Stomach (tissue), 9 donors: ENCODE measurements around the gene INTS12. TPM values are rescaled to one million over a fixed set of nuclear protein-coding genes. Genes with fewer than 3 reads are reported as not detected.

Source experiments
- DNase-seq, 2 donors: peaks; one replicate each; pipeline versions ENCODE4 v3.0.0 to v3.0.0-alpha.2; 2013 to 2019
- H3K27ac ChIP-seq, 5 donors: fragments of 200-600 bp in 4 of 5; sonication (generic) in 4 of 5; one replicate each; pipeline ENCODE4 v1.5.1; 2013 to 2019; ENCODE audit warnings: mild to moderate bottlenecking in 1 of 5, moderate library complexity in 1 of 5
- H3K27me3 ChIP-seq, 3 donors: fragments of 200-600 bp; sonication (generic); one replicate each; pipeline ENCODE4 v1.5.1; 2017 to 2019; ENCODE audit warnings: mixed run types in 1 of 3
- H3K36me3 ChIP-seq, 4 donors: fragments of 200-600 bp; sonication (generic); 1 replicate in 3 of 4; 2 replicates in 1 of 4; pipeline ENCODE4 v1.5.1; 2016 to 2019
- H3K4me1 ChIP-seq, 4 donors: fragments of 200-600 bp; sonication (generic); one replicate each; pipeline ENCODE4 v1.5.1; 2016 to 2019
- H3K4me3 ChIP-seq, 4 donors: fragments of 200-600 bp; sonication (generic) in 3 of 4; one replicate each; pipeline ENCODE4 v1.5.1; 2016 to 2019; ENCODE audit warnings: mild to moderate bottlenecking in 1 of 4
- H3K9me3 ChIP-seq, 4 donors: fragments of 200-600 bp; sonication (generic); one replicate each; pipeline ENCODE4 v1.5.1; 2016 to 2019
- EP300 ChIP-seq: sonication (generic); formaldehyde crosslinking; IDR thresholded peaks from one replicate; pipeline ENCODE4 v1.6.1; 2017; ENCODE audit warnings: antibody characterized with exemption
- POLR2A ChIP-seq, 4 donors: fragments of 450-650 bp; IDR thresholded peaks; one replicate each; pipeline ENCODE4 v1.6.1; 2016; ENCODE audit warnings: antibody characterized with exemption in 4 of 4, control low read depth in 2 of 4, mild to moderate bottlenecking in 1 of 4, moderate library complexity in 1 of 4
- POLR2AphosphoS5 ChIP-seq, 3 donors: sonication (generic); formaldehyde crosslinking; IDR thresholded peaks; one replicate each; pipeline ENCODE4 v1.6.1; 2016; ENCODE audit warnings: antibody characterized with exemption in 3 of 3
- WGBS, 5 donors: extraction: QIAGEN DNeasy Blood & Tissue Kit in 3 of 5; methylation state at CpG; one replicate each; pipeline versions ENCODE4 v1.1.5 to v1.1.7; 2013 to 2018; 5-methylcytosine and 5-hydroxymethylcytosine counted together
- intact Hi-C: fragments of 100-400 bp; cut with DNase I; formaldehyde crosslinking; loops from one replicate; pipeline ENCODE4 v1.15.1; 2023; ENCODE audit warnings: low total_unique reads
- polyA plus RNA-seq, 3 donors: library from polyadenylated mRNA; stranded (reverse); fragments of 200-250 nt; gene quantifications; one replicate each; pipeline ENCODE4 v1.2.3, GENCODE V29; 2013
- total RNA-seq, 5 donors: library from RNA; depleted of rRNA; stranded (reverse); fragments of >200 nt; gene quantifications; one replicate each; pipeline versions ENCODE4 v1.1.0 to v1.2.3, GENCODE V29; 2014 to 2016
- TF ChIP-seq, protein P1 (sequence below), 7 experiments: fragments of 450-650 bp in 4 of 7; fragments of 200-600 bp in 3 of 7; sonication (generic) in 3 of 7; IDR thresholded peaks; one replicate each; pipeline ENCODE4 v1.5.1; 2016 to 2019; ENCODE audit warnings: antibody characterized with exemption in 7 of 7, control low read depth in 2 of 7, mild to moderate bottlenecking in 1 of 7
- donor health status: healthy with polysubstance abuse.
- donor health status: Bipolar disorder and iron deficiency.
- donor health status: healthy.

INTS12 gene
- total and polyA plus RNA-seq, 8 donors, result 8.7 to 35.7 (median 16.9) TPM

GRCh38 chr4:105666693-105667092 lies 41.8 kb downstream of the INTS12 start:
- Histone ChIP-seq H3K27me3 (no peaks in the 10 kb centered on the region), H3K27ac (no peak overlapping the region), H3K9me3 (no peaks in the 10 kb centered on the region), H3K36me3 (peaks cover 0 to 6% (median 0%) of the 10 kb centered on the region in 4 donors), H3K4me1 (no peaks in the 10 kb centered on the region), H3K4me3 (no peak overlapping the region)
- no peak for TF ChIP-seq POLR2A (IDR thresholded peaks at IDR 0.05)
- TF ChIP-seq EP300, result no peak
- TF ChIP-seq POLR2AphosphoS5 (IDR thresholded peaks at IDR 0.05), result no peak
- peak in 1 of 2 donors; percentile 23 for DNase-seq
- intact Hi-C loops, result no loop called here
- whole genome bisulfite sequencing, 5 donors, result 47 to 61% (median 59%) methylated on average over 5 of the region's 5 CpGs

- intact Hi-C loops, result no loop called here
- Histone ChIP-seq H3K36me3 (peaks cover 0 to 6% (median 0%) of the 10 kb centered on the region in 4 donors), H3K4me1 (peaks cover 0 to 8% (median 2%) of the 10 kb centered on the region in 4 donors), H3K4me3 (no peak overlapping the region), H3K27me3 (no peaks in the 10 kb centered on the region), H3K27ac (no peak overlapping the region), H3K9me3 (no peaks in the 10 kb centered on the region)
- TF ChIP-seq EP300, result no peak
- TF ChIP-seq, protein P1, sequence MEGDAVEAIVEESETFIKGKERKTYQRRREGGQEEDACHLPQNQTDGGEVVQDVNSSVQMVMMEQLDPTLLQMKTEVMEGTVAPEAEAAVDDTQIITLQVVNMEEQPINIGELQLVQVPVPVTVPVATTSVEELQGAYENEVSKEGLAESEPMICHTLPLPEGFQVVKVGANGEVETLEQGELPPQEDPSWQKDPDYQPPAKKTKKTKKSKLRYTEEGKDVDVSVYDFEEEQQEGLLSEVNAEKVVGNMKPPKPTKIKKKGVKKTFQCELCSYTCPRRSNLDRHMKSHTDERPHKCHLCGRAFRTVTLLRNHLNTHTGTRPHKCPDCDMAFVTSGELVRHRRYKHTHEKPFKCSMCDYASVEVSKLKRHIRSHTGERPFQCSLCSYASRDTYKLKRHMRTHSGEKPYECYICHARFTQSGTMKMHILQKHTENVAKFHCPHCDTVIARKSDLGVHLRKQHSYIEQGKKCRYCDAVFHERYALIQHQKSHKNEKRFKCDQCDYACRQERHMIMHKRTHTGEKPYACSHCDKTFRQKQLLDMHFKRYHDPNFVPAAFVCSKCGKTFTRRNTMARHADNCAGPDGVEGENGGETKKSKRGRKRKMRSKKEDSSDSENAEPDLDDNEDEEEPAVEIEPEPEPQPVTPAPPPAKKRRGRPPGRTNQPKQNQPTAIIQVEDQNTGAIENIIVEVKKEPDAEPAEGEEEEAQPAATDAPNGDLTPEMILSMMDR (IDR thresholded peaks at IDR 0.05), result no peak
- WGBS, 5 donors, result 74 to 98% (median 94%) methylated on average over 2 of the region's 2 CpGs
- DNase-seq, result no peak
These were observed 45.4 kb downstream of the INTS12 start for GRCh38 chr4:105662935-105663675.

GRCh38 chr4:105661028-105661427 lies 47.5 kb downstream of the INTS12 start:
- no peaks in the 10 kb centered on the region for H3K27me3 ChIP-seq
- peaks cover 0 to 8% (median 2%) of the 10 kb centered on the region in 4 donors for H3K4me1 ChIP-seq
- TF ChIP-seq POLR2AphosphoS5 (IDR thresholded peaks at IDR 0.05) (no peak), EP300 (no peak), POLR2A (IDR thresholded peaks at IDR 0.05) (no peak)
- TF ChIP-seq, protein P1 (IDR thresholded peaks at IDR 0.05), result no peak
- DNase-seq, result no peak
- intact Hi-C loops, result no loop called here
- no peaks in the 10 kb centered on the region for H3K9me3 ChIP-seq
- H3K4me3 ChIP-seq, result no peak overlapping the region
- WGBS, 5 donors, result 82 to 96% (median 92%) methylated on average over 3 of the region's 3 CpGs
- H3K27ac ChIP-seq, result no peak overlapping the region
- no peaks in the 10 kb centered on the region for H3K36me3 ChIP-seq

DNA sequence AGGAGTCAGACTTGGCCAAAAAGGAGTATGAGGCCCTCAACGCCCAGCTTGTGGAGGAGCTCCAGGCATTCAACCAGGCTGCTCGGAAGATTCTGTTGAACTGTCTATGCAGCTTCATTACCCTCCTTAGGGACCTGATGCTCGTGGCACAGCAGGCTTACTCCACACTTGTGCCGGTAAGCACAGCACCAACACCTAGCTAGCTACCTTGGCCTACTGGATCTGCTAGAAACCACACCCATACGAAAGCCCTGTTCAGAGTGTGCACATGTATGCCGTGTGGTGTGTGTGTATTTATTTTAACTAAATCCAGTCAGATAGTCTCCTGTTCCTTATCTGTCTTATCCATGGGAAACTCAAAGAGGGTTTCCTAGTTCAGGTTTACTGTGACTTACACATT lies 49.3 kb downstream of the INTS12 start:
- no peaks in the 10 kb centered on the region for H3K9me3 ChIP-seq
- H3K4me3 ChIP-seq, result no peak overlapping the region
- no peak for DNase-seq
- intact Hi-C loops, result no loop called here
- TF ChIP-seq POLR2AphosphoS5 (IDR thresholded peaks at IDR 0.05) (no peak), EP300 (no peak)
- TF ChIP-seq, protein P1 (IDR thresholded peaks at IDR 0.05), result no peak
- H3K27me3 ChIP-seq, result no peaks in the 10 kb centered on the region
- WGBS, 5 donors, result 47 to 61% (median 51%) methylated on average over 6 of the region's 6 CpGs
- H3K4me1 ChIP-seq, result peaks cover 0 to 8% (median 2%) of the 10 kb centered on the region in 4 donors
- no peaks in the 10 kb centered on the region for H3K36me3 ChIP-seq
- H3K27ac ChIP-seq, result no peak overlapping the region

DNA sequence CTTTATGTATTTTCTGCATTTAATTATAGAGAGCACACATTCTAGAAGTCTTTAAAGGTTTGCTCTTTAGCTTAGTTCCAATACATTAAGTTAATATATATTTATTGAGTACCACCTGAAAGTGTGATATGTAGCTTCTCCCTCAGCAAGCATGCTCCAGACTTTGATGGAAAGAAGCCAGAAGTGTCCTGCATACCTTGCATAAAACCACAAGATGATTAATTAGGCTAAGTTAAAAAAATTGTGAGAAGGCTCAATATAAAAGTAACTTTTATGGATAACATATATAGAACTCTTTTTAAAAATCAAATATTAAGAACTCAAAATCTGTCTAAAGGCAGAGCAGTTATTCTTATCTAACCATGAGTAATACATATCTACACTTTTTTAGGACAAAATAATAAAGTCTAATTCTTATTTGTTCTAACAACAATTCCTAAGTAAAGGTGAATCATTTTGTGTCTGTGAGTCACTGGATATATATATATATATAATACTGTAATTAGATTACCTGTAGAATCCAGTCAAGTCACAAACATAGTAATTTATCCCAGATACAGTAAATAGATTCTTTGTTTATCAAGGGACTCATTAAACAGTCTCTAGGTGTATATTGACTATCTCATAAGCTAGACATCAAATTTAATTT lies 51.2 kb downstream of the INTS12 start:
- no peak for TF ChIP-seq EP300
- TF ChIP-seq POLR2A (IDR thresholded peaks at IDR 0.05), result no peak
- TF ChIP-seq, protein P1 (IDR thresholded peaks at IDR 0.05), result no peak
- no peak for TF ChIP-seq POLR2AphosphoS5 (IDR thresholded peaks at IDR 0.05)
- no peak overlapping the region for H3K27ac ChIP-seq
- peaks cover 0 to 8% (median 2%) of the 10 kb centered on the region in 4 donors for H3K4me1 ChIP-seq
- no peaks in the 10 kb centered on the region for H3K36me3 ChIP-seq
- intact Hi-C loops, result no loop called here
- DNase-seq, result no peak
- no peaks in the 10 kb centered on the region for H3K27me3 ChIP-seq
- no peaks in the 10 kb centered on the region for H3K9me3 ChIP-seq
- no peak overlapping the region for H3K4me3 ChIP-seq
